H1 (cell line): ENCODE measurements around the gene TMEM156. TPM values are rescaled to one million over a fixed set of nuclear protein-coding genes. Genes with fewer than 3 reads are reported as not detected.

Source experiments
- CTCF ChIA-PET: fragments of 300-600 bp; sonication (Branson Sonifier 250); formaldehyde crosslinking; loops from one replicate; lab custom pipeline; 2021; ENCODE audit not compliant: partially characterized antibody; lab: Charles Lee
- POLR2A ChIA-PET: fragments of 300-600 bp; sonication (Branson Sonifier 250); formaldehyde crosslinking; loops from one replicate; lab custom pipeline; 2021; ENCODE audit warnings: inconsistent platforms; ENCODE audit not compliant: partially characterized antibody; lab: Charles Lee
- DNase-seq, 2 experiments: peaks; one replicate each; pipeline versions ENCODE4 v3.0.0 to v3.0.0-alpha.2; 2010 to 2022; ENCODE audit warnings: low spot score in 2 of 2, low read depth in 1 of 2, mixed read lengths in 1 of 2
- FAIRE-seq: peaks from 2 replicates; lab custom pipeline; 2011; peaks lifted over from hg19 to GRCh38; lab: Jason Lieb, UNC
- H2AFZ ChIP-seq: 2 replicates; pipeline ENCODE4 v1.8.1; 2012; ENCODE audit warnings: low read length, inconsistent platforms
- H2AK5ac ChIP-seq: 2 replicates; pipeline ENCODE4 v1.6.1; 2013; ENCODE audit warnings: low read depth, low read length
- H2BK120ac ChIP-seq: replicated peaks from 2 replicates; pipeline ENCODE3; 2013; ENCODE audit warnings: low read depth, low read length, inconsistent platforms
- H2BK12ac ChIP-seq: 2 replicates; pipeline ENCODE4 v1.6.1; 2013; ENCODE audit warnings: low read depth, low read length
- H2BK15ac ChIP-seq: 2 replicates; pipeline ENCODE4 v1.6.1; 2013; ENCODE audit warnings: low read length
- H2BK20ac ChIP-seq: 2 replicates; pipeline ENCODE4 v1.6.1; 2013; ENCODE audit warnings: low read length
- H2BK5ac ChIP-seq: 2 replicates; pipeline ENCODE4 v1.6.1; 2013; ENCODE audit warnings: low read depth, low read length
- H3K14ac ChIP-seq: 2 replicates; pipeline ENCODE4 v1.6.1; 2013; ENCODE audit warnings: inconsistent platforms; ENCODE audit not compliant: insufficient read length
- H3K18ac ChIP-seq: 2 replicates; pipeline ENCODE4 v1.6.1; 2013; ENCODE audit warnings: low read length; ENCODE audit errors: extremely low read depth
- H3K23ac ChIP-seq: 2 replicates; pipeline ENCODE4 v1.6.1; 2013; ENCODE audit warnings: inconsistent platforms; ENCODE audit not compliant: insufficient read length
- H3K23me2 ChIP-seq: 2 replicates; pipeline ENCODE4 v1.6.1; 2013; ENCODE audit warnings: low read depth, low read length
- H3K27ac ChIP-seq: 2 replicates; pipeline ENCODE4 v1.6.1; 2011; ENCODE audit warnings: low read depth, low read length, inconsistent platforms
- H3K27me3 ChIP-seq, 4 experiments: replicated peaks in 1 of 4; 1 replicate in 1 of 4; 2 replicates in 3 of 4; pipeline versions ENCODE4 v1.6.1 to v1.8.1; 2011 to 2013; ENCODE audit warnings: low read length in 3 of 4, mild to moderate bottlenecking in 3 of 4, inconsistent platforms in 2 of 4, mixed read lengths in 2 of 4, moderate library complexity in 1 of 4; ENCODE audit not compliant: control insufficient read depth in 3 of 4, insufficient read depth in 3 of 4; ENCODE audit errors: extremely low read depth in 1 of 4
- H3K36me3 ChIP-seq, 4 experiments: 2 replicates each; pipeline versions ENCODE4 v1.6.1 to v1.8.1; 2011 to 2013; ENCODE audit warnings: mild to moderate bottlenecking in 4 of 4, low read length in 3 of 4, moderate library complexity in 2 of 4, control low read depth in 1 of 4, inconsistent platforms in 1 of 4; ENCODE audit not compliant: insufficient read depth in 4 of 4, control insufficient read depth in 2 of 4
- H3K4ac ChIP-seq: replicated peaks from 2 replicates; pipeline ENCODE3; 2013; ENCODE audit warnings: low read length, low read depth, mixed read lengths, inconsistent platforms; ENCODE audit not compliant: insufficient read length
- H3K4me1 ChIP-seq, 4 experiments: replicated peaks in 1 of 4; 1 replicate in 1 of 4; 2 replicates in 3 of 4; pipeline versions ENCODE4 v1.6.1 to v1.8.1; 2011 to 2013; ENCODE audit warnings: low read length in 3 of 4, inconsistent platforms in 2 of 4, mixed read lengths in 1 of 4; ENCODE audit not compliant: insufficient read depth in 4 of 4, control insufficient read depth in 3 of 4
- H3K4me2 ChIP-seq, 2 experiments: 2 replicates each; pipeline versions ENCODE4 v1.6.1 to v1.8.1; 2011 to 2013; ENCODE audit warnings: low read depth in 2 of 2, low read length in 2 of 2, control low read depth in 1 of 2, inconsistent platforms in 1 of 2, mild to moderate bottlenecking in 1 of 2; ENCODE audit not compliant: insufficient read depth in 1 of 2
- H3K4me3 ChIP-seq, 4 experiments: fragments of 200-600, 300-600 bp in 1 of 4; sonication (generic), shearing (Covaris generic), sonication (Bioruptor Twin) in 1 of 4; 2 replicates each; pipeline versions ENCODE4 v1.5.1 to v1.8.1; 2011 to 2016; ENCODE audit warnings: low read length in 4 of 4, low read depth in 3 of 4, control low read depth in 2 of 4, inconsistent platforms in 2 of 4, mild to moderate bottlenecking in 2 of 4, mixed read lengths in 1 of 4, moderate library complexity in 1 of 4; ENCODE audit not compliant: insufficient read depth in 2 of 4; ENCODE audit errors: extremely low read depth in 1 of 4
- H3K56ac ChIP-seq: replicated peaks from 2 replicates; pipeline ENCODE3; 2013; ENCODE audit warnings: low read depth, mild to moderate bottlenecking, mixed read lengths, low read length, inconsistent platforms; ENCODE audit not compliant: insufficient read length
- H3K79me1 ChIP-seq: 2 replicates; pipeline ENCODE4 v1.6.1; 2013; ENCODE audit warnings: low read depth, low read length, control low read depth
- H3K79me2 ChIP-seq, 2 experiments: 2 replicates each; pipeline versions ENCODE4 v1.6.1 to v1.8.1; 2012 to 2013; ENCODE audit warnings: low read length in 2 of 2, mild to moderate bottlenecking in 2 of 2, inconsistent platforms in 1 of 2; ENCODE audit not compliant: insufficient read depth in 2 of 2, control insufficient read depth in 1 of 2
- H3K9ac ChIP-seq, 4 experiments: replicated peaks in 1 of 4; 1 replicate in 1 of 4; 2 replicates in 3 of 4; pipeline versions ENCODE4 v1.6.1 to v1.8.1; 2011 to 2013; ENCODE audit warnings: low read depth in 3 of 4, low read length in 3 of 4, control low read depth in 2 of 4, mild to moderate bottlenecking in 2 of 4, moderate library complexity in 2 of 4, inconsistent platforms in 1 of 4; ENCODE audit errors: extremely low read depth in 1 of 4
- H3K9me3 ChIP-seq, 2 experiments: 2 replicates each; pipeline versions ENCODE4 v1.6.1 to v1.8.1; 2012 to 2013; ENCODE audit warnings: mild to moderate bottlenecking in 2 of 2, moderate library complexity in 2 of 2, control low read depth in 1 of 2, inconsistent platforms in 1 of 2, low read depth in 1 of 2, low read length in 1 of 2, mixed read lengths in 1 of 2; ENCODE audit not compliant: insufficient read depth in 2 of 2
- H4K20me1 ChIP-seq, 2 experiments: replicated peaks in 1 of 2; 2 replicates each; pipeline versions ENCODE3 to v1.8.1; 2011 to 2013; ENCODE audit warnings: inconsistent platforms in 2 of 2, low read length in 2 of 2, mild to moderate bottlenecking in 1 of 2; ENCODE audit not compliant: insufficient read depth in 2 of 2, control insufficient read depth in 1 of 2
- H4K5ac ChIP-seq: 2 replicates; pipeline ENCODE4 v1.6.1; 2013; ENCODE audit warnings: low read length, low read depth, mixed read lengths, inconsistent platforms; ENCODE audit not compliant: insufficient read length
- H4K8ac ChIP-seq: 2 replicates; pipeline ENCODE4 v1.8.0; 2013; ENCODE audit warnings: mild to moderate bottlenecking, moderate library complexity, low read length, inconsistent platforms; ENCODE audit not compliant: insufficient read depth; ENCODE audit errors: extremely low read depth
- H4K91ac ChIP-seq: replicated peaks from 2 replicates; pipeline ENCODE3; 2013; ENCODE audit warnings: low read length, mixed read lengths, inconsistent platforms; ENCODE audit not compliant: insufficient read length
- BRCA1 ChIP-seq: IDR thresholded peaks from 2 replicates; pipeline ENCODE4 v1.6.1; 2012; ENCODE audit warnings: low read depth, low read length, improper control_type of control experiment
- CBX8 ChIP-seq: fragments of 300-800, 300-1000 bp; sonication (generic); IDR thresholded peaks from 2 replicates; pipeline ENCODE4 v1.7.1; 2016; ENCODE audit warnings: low read depth, low read length, borderline replicate concordance
- CEBPB ChIP-seq: IDR thresholded peaks from 2 replicates; pipeline ENCODE4 v1.6.1; 2012; ENCODE audit warnings: low read depth, low read length
- CHD2 ChIP-seq: IDR thresholded peaks from 2 replicates; pipeline ENCODE4 v1.6.1; 2012; ENCODE audit warnings: low read length, improper control_type of control experiment
- CREB1 ChIP-seq: IDR thresholded peaks from 2 replicates; pipeline ENCODE4 v1.6.1; 2012; ENCODE audit warnings: inconsistent platforms
- JUN ChIP-seq: IDR thresholded peaks from 2 replicates; pipeline ENCODE4 v1.6.1; 2011; ENCODE audit warnings: low read depth, mild to moderate bottlenecking, improper control_type of control experiment, low read length
- KDM5A ChIP-seq: fragments of 200-600 bp; IDR thresholded peaks from 2 replicates; pipeline ENCODE4 v1.7.1; 2012; ENCODE audit warnings: mild to moderate bottlenecking, low read length, inconsistent platforms, mixed read lengths
- MAFK ChIP-seq: IDR thresholded peaks from 2 replicates; pipeline ENCODE4 v1.6.1; 2012; ENCODE audit warnings: low read depth, mild to moderate bottlenecking, improper control_type of control experiment, low read length
- SP1 ChIP-seq: IDR thresholded peaks from 2 replicates; pipeline ENCODE4 v1.6.1; 2011; ENCODE audit warnings: low read depth, low read length
- polyA plus RNA-seq, 7 experiments: library from polyadenylated mRNA; depleted of rRNA in 3 of 7; stranded (reverse) in 5 of 7; unstranded in 2 of 7; fragments of >200 nt in 5 of 7; fragments of 200-250 nt in 2 of 7; gene quantifications; 1 replicate in 5 of 7; 2 replicates in 1 of 7; 4 replicates in 1 of 7; pipeline versions ENCODE4 v1.2.1 to v1.2.3, GENCODE V29; 2011 to 2013; ENCODE audit warnings: missing spikeins in 2 of 7, mixed read lengths in 2 of 7
- total RNA-seq: library from RNA; stranded (reverse); fragmentation: NEBNext Ultra II Directional; extraction: Animal tissue kit (Norgen Biotek cat#: 25700); gene quantifications from 2 replicates; pipeline ENCODE4 v1.2.1, GENCODE V29; 2021
- TF ChIP-seq, protein P1 (sequence below): IDR thresholded peaks from 2 replicates; pipeline ENCODE4 v1.6.1; 2011; ENCODE audit warnings: low read length, improper control_type of control experiment

Gene TMEM156
- total and polyA plus RNA-seq, 2 of the 8 experiments (the other 6 are each of a cell fraction or from before 2014, with no cell fraction given) = not detected

DNA sequence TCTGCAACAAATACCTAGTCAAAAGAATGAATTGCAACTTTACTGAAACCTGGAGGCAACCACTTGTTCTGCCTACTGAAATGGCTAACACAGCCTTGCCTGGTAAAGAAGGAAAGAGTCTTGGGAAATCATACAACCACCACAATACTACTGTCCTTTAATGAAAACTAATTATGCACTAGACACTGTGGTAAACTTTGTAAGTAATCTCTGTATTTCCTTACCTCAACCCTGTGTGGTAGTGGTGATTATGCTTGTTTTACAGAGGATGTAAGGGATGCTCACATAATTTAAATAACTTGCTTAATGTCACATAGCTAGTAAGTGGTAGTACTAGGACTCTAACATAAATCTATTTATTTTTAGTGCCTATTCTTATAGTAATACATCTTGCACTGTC lies 44.7 kb downstream of the TMEM156 start:
- H3K4me3 ChIP-seq = no peak overlapping the region
- no peak overlapping the region for H3K23ac ChIP-seq
- H3K36me3 ChIP-seq = no peaks in the 10 kb centered on the region
- no peak overlapping the region for H3K14ac ChIP-seq
- no peak overlapping the region for H2BK120ac ChIP-seq
- H3K27ac ChIP-seq = no peak overlapping the region
- H4K5ac ChIP-seq = no peak overlapping the region
- CTCF ChIA-PET = interaction anchor here (1.6 kb wide), 1 partner anchor 8 kb away, joined by 3 read pairs; no protein-coding TSS in a partner anchor
- H3K79me2 ChIP-seq = no peaks in the 10 kb centered on the region
- H3K9me3 ChIP-seq = no peaks in the 10 kb centered on the region
- H2BK12ac ChIP-seq = no peak overlapping the region
- no peaks in the 10 kb centered on the region; a peak in 1 of 7 replicates for H3K4me1 ChIP-seq
- no peak overlapping the region for H2BK5ac ChIP-seq
- TF ChIP-seq BRCA1 (no peak), MAFK (no peak), SP1 (no peak), JUN (no peak), CHD2 (no peak), KDM5A (no peak), CREB1 (no peak), CEBPB (no peak), CBX8 (no peak)
- TF ChIP-seq, protein P1, sequence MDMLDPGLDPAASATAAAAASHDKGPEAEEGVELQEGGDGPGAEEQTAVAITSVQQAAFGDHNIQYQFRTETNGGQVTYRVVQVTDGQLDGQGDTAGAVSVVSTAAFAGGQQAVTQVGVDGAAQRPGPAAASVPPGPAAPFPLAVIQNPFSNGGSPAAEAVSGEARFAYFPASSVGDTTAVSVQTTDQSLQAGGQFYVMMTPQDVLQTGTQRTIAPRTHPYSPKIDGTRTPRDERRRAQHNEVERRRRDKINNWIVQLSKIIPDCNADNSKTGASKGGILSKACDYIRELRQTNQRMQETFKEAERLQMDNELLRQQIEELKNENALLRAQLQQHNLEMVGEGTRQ = no peak
- no peaks in the 10 kb centered on the region for H3K79me1 ChIP-seq
- H2BK20ac ChIP-seq = no peak overlapping the region
- POLR2A ChIA-PET = no interaction called here
- no peak overlapping the region for H4K91ac ChIP-seq
- H3K27me3 ChIP-seq = no peaks in the 10 kb centered on the region
- H2BK15ac ChIP-seq = no peak overlapping the region
- H3K56ac ChIP-seq = no peak overlapping the region
- H4K20me1 ChIP-seq = no peaks in the 10 kb centered on the region
- no peak overlapping the region for H4K8ac ChIP-seq
- no peaks in the 10 kb centered on the region for H3K23me2 ChIP-seq
- H2AK5ac ChIP-seq = no peak overlapping the region
- H3K18ac ChIP-seq = no peak overlapping the region
- no peak overlapping the region for H2AFZ ChIP-seq
- FAIRE-seq = no peak
- no peak overlapping the region for H3K4ac ChIP-seq
- no peak overlapping the region for H3K4me2 ChIP-seq
- no peak for DNase-seq
- H3K9ac ChIP-seq = no peak overlapping the region
